ENCODE measurements around the gene MGRN1. TPM values are rescaled to one million over a fixed set of nuclear protein-coding genes. Genes with fewer than 3 reads are reported as not detected.

The MGRN1 gene
- total RNA-seq, 1 donor from 2014 or later = 63.6 TPM

- no peaks in the 10 kb centered on the region for H3K27me3 ChIP-seq (ENCODE audit: control insufficient read depth, insufficient read depth, low read length)
Observed at GRCh38 chr16:4679850-4680636, 55.4 kb downstream of the MGRN1 start.

GRCh38 chr16:4680673-4681470, 56.2 kb downstream of the MGRN1 start:
- TF ChIP-seq CTCF (IDR thresholded peaks at IDR 0.05; ENCODE audit: insufficient read depth, low read length, poor library complexity, severe bottlenecking) = no peak
- no peaks in the 10 kb centered on the region for H3K27me3 ChIP-seq (ENCODE audit: control insufficient read depth, insufficient read depth, low read length)
- DNase-seq (ENCODE audit: low read depth) = no peak
- peaks cover 7% of the 10 kb centered on the region for H3K36me3 ChIP-seq (ENCODE audit: control insufficient read depth, insufficient read depth, low read length)
- no peak overlapping the region for H3K4me3 ChIP-seq (ENCODE audit: low read depth, low read length)

More at GRCh38 chr16:4679850-4680636, 55.4 kb downstream of the MGRN1 start:
- DNase-seq (ENCODE audit: low read depth) = peak; percentile 31
- H3K36me3 ChIP-seq (ENCODE audit: control insufficient read depth, insufficient read depth, low read length) = peaks cover 5% of the 10 kb centered on the region
- TF ChIP-seq CTCF (IDR thresholded peaks at IDR 0.05; ENCODE audit: insufficient read depth, low read length, poor library complexity, severe bottlenecking) = no peak
- no peak overlapping the region for H3K4me3 ChIP-seq (ENCODE audit: low read depth, low read length)

- Histone ChIP-seq H3K4me3 (ENCODE audit: low read depth, low read length) (no peak overlapping the region), H3K36me3 (ENCODE audit: control insufficient read depth, insufficient read depth, low read length) (peaks cover 9% of the 10 kb centered on the region), H3K27me3 (ENCODE audit: control insufficient read depth, insufficient read depth, low read length) (no peaks in the 10 kb centered on the region)
- DNase-seq (ENCODE audit: low read depth) = no peak
- no peak for TF ChIP-seq CTCF (IDR thresholded peaks at IDR 0.05; ENCODE audit: insufficient read depth, low read length, poor library complexity, severe bottlenecking)
Observed at GRCh38 chr16:4681471-4682083, 57.0 kb downstream of the MGRN1 start.

GRCh38 chr16:4682084-4682591, 57.5 kb downstream of the MGRN1 start:
- no peak for DNase-seq (ENCODE audit: low read depth)
- peaks cover 9% of the 10 kb centered on the region for H3K36me3 ChIP-seq (ENCODE audit: control insufficient read depth, insufficient read depth, low read length)
- TF ChIP-seq CTCF (IDR thresholded peaks at IDR 0.05; ENCODE audit: insufficient read depth, low read length, poor library complexity, severe bottlenecking) = no peak
- no peak overlapping the region for H3K4me3 ChIP-seq (ENCODE audit: low read depth, low read length)
- no peaks in the 10 kb centered on the region for H3K27me3 ChIP-seq (ENCODE audit: control insufficient read depth, insufficient read depth, low read length)

GRCh38 chr16:4682616-4683254, 58.1 kb downstream of the MGRN1 start:
- DNase-seq (ENCODE audit: low read depth) = no peak
- Histone ChIP-seq H3K4me3 (ENCODE audit: low read depth, low read length) (no peak overlapping the region), H3K36me3 (ENCODE audit: control insufficient read depth, insufficient read depth, low read length) (peaks cover 9% of the 10 kb centered on the region), H3K27me3 (ENCODE audit: control insufficient read depth, insufficient read depth, low read length) (no peaks in the 10 kb centered on the region)
- TF ChIP-seq CTCF (IDR thresholded peaks at IDR 0.05; ENCODE audit: insufficient read depth, low read length, poor library complexity, severe bottlenecking) = peak; percentile 83

All from kidney epithelial cell (primary cell).